ENCODE data around the gene C2.
A peak's percentile ranks its signal among the peaks of the same experiment; 100 is the strongest.
"Not testable (repeated sequence)": the region's sequence is repeated elsewhere in the genome, so short reads cannot be mapped to it uniquely, and the experiment has no call there.

C2 gene

DNA sequence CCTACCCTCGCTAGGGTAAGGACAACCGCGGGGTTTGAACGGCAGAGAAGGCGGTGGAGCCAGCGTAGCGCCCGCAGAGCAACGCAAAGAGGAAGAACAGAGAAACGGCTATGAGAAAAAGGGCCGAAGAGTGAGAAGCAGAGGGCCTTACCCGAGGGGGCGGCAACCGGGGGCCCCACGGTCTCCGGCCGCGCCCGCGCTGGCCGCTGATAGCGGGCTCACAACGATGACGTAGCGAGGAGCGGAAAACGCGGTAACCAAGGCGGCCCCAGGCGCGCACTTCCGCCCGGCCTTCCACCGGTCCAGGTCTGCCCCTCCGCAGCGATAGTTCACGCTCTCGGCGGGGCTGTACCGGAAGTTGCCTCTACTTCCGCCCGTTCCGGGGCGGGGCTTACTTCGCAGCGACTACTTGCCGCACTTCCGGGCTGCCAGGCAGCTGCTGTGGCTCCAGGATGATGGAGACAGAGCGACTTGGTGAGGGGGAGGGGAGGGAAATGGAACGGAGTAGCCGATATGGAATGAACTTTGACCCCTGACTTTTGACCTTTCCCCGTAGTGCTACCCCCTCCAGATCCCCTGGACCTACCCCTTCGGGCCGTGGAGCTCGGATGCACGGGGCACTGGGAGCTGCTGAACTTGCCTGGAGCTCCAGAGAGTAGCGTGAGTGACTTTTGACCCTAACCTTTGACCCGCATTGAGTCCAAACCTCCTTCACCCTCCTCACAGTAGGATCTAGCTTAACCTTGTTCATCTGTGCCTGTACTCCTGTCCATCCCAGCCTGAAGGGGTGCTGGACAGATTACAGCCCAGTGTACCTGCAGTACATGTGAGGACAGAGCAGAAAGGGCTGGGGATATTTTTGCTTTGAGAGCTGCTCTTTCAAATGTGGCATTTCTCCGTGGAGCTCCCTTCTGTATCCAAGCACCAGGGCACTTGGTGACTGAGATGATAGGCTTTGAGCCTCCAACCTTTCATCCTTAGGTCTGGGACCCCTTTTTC, 31.5 kb downstream of the C2 start, which contains the start of the genes NELFE and SKIC2:
Gene NELFE, minus strand, starts transcription at position 231 of the 999 bp plus-strand sequence. CDS start 525 bp downstream, outside the sequence.
Gene SKIC2, plus strand, starts transcription at position 435 of the 999 bp plus-strand sequence. Its CDS starts 18 bp downstream, at position 453.
- DNase-seq (ENCODE audit: low spot score): peak; percentile 94

DNA sequence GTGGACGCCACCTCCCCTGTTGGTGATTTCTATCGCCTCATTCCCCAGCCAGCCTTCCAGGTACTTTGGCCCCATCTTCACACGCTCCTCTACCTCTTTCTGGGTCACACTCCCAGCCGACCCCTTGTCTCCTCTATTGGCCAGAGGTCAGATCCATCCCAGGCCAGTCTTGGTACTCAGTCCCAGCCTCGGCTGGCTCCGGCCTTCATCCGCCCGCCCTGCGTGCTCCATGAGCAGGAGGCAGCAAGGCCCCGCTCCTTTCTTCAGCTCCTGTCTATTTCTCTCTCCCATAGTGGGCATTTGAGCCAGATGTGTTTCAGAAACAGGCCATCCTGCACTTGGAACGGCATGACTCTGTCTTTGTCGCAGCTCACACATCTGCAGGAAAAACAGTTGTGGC, 34.1 kb downstream of the C2 start:
- DNase-seq (ENCODE audit: low spot score): no peak

DNA sequence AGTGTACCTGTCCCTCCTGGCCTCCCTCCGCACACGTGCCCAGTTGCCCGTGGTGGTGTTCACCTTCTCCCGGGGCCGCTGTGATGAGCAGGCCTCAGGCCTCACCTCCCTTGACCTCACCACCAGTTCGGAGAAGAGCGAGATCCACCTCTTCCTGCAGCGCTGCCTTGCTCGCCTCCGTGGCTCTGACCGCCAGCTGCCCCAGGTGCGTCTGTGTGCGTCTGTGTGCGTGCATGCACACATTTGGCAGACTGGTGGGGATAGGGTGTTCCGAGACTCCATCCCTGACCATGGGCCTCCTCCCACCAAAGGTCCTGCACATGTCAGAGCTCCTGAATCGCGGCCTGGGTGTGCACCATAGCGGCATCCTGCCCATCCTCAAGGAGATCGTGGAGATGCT, 36.4 kb downstream of the C2 start:
- no peak for DNase-seq (ENCODE audit: low spot score)

DNA sequence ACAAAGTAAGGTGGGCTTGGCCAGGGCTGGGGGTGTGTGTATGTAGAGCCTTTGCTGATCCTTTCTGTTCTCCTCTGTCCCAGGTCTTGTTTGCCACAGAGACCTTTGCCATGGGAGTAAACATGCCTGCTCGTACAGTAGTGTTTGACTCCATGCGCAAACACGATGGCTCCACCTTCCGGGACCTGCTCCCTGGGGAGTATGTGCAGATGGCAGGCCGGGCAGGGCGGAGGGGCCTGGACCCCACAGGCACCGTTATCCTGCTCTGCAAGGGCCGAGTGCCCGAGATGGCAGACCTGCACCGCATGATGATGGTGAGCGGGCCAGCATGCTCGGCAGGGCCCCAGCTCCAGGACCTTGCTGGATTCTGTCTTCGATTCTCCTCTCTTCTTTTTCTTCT, 38.2 kb downstream of the C2 start:
- no peak for DNase-seq (ENCODE audit: low spot score)

DNA sequence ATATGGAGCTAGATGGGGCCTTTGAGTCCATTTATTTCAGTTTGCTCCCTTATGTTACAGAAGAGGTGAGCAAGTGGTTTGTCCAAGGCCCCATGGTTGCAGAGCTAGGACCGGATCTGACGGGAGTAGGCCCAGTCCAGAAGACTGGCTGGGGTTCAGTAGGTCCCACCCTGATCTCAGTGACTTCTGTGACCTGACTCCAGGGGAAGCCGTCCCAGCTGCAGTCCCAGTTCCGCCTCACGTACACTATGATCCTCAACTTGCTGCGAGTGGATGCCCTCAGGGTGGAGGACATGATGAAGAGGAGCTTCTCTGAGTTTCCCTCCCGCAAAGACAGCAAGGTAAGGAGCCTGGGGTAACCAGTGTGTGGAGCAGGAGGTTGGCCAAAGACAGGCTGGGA, 39.0 kb downstream of the C2 start:
- no peak for DNase-seq (ENCODE audit: low spot score)

DNA sequence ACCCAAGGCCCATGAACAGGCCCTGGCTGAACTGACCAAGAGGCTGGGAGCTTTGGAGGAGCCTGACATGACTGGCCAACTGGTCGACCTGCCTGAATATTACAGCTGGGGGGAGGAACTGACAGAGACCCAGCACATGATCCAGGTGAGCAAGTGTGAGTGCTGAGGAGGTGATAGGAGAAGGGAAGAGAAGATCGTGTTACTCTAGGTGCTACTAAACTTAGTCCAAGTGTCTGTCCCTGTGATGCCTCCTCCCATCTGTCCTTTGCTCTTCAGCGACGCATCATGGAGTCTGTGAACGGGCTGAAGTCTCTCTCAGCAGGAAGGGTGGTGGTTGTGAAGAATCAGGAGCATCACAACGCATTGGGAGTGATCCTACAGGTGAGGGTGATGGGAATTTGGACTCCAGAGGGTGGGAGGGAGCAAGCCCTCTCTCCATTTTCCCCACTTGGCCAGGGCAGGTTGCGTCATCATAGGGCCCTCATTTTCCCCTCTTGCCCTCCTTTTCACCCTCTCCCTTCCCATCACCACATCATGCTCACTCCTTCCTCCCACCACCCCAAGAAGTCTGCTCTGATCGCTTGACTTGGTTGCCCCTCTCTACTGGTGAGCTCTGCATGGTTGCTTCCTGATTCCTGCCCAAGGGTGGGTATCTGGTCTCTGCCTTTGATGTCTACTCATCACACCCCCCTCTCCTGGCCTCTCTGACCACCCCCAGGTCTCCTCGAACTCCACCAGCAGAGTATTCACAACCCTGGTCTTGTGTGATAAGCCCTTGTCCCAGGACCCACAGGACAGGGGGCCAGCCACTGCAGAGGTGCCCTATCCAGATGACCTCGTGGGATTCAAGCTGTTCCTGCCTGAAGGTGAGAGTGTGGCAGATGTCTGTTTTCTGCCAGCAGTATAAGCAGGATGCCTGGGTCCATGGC, 39.7 kb downstream of the C2 start:
- no peak for DNase-seq (ENCODE audit: low spot score)

DNA sequence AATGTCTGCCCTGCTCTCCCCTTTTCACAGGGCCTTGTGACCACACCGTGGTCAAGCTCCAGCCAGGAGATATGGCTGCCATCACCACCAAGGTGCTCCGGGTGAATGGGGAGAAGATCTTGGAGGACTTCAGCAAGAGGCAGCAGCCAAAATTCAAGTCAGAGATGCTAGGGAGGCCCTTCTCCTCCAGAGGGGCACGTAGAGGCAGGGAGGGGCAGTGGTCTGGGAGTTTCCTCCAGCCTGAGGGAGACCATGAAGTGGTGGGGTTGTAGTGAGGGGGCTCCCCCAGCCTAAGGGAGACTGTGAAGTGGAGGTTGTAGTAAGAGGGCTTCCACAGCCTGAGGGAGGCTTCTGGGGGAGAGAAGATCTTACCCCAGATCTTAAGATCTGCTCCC, 40.4 kb downstream of the C2 start:
- no peak for DNase-seq (ENCODE audit: low spot score)

DNA sequence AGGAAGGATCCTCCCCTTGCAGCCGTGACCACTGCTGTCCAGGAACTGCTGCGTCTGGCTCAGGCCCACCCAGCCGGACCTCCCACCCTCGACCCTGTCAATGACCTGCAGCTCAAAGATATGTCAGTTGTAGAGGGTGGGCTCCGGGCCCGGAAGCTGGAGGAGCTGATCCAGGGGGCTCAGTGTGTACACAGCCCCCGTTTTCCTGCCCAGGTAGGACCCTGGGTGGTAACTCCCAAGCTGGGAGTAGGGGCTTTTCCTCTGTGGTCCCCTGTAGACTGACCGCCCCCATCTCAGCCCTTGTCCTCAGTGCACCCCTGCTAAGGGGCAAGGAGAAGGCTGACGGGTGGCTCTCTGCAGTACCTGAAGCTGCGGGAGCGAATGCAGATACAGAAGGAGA, 40.8 kb downstream of the C2 start:
- DNase-seq (ENCODE audit: low spot score): no peak

DNA sequence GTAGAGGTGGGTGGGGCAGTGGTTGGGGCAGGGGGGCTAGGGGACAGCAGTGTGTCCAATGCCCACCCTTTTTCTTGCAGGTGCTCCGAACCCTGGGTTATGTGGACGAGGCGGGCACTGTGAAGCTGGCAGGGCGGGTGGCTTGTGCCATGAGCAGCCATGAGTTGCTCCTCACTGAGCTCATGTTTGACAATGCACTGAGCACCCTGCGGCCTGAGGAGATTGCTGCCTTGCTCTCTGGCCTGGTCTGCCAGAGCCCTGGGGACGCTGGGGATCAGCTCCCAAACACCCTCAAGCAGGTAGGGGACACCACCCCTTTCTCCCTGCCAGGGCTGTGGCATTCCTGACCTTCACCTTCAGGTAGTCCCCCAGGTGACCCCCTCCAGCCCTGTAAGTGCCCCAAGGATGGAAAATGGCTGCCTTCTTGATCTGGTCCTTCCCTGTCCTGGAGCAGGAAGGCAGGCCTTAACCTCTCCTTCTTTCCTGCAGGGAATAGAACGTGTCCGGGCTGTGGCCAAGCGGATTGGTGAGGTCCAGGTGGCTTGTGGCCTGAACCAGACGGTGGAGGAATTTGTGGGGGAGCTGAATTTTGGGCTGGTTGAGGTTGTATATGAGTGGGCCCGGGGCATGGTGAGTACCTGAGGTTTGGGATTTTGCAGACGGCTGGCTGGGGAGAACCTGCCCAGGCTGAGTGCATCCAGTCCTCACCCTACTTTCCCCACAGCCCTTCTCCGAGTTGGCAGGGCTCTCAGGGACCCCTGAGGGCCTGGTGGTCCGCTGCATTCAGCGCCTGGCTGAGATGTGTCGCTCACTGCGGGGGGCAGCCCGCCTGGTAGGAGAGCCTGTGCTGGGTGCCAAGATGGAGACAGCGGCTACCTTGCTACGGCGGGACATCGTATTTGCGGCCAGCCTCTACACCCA, 41.5 kb downstream of the C2 start:
- DNase-seq (ENCODE audit: low spot score): no peak

DNA sequence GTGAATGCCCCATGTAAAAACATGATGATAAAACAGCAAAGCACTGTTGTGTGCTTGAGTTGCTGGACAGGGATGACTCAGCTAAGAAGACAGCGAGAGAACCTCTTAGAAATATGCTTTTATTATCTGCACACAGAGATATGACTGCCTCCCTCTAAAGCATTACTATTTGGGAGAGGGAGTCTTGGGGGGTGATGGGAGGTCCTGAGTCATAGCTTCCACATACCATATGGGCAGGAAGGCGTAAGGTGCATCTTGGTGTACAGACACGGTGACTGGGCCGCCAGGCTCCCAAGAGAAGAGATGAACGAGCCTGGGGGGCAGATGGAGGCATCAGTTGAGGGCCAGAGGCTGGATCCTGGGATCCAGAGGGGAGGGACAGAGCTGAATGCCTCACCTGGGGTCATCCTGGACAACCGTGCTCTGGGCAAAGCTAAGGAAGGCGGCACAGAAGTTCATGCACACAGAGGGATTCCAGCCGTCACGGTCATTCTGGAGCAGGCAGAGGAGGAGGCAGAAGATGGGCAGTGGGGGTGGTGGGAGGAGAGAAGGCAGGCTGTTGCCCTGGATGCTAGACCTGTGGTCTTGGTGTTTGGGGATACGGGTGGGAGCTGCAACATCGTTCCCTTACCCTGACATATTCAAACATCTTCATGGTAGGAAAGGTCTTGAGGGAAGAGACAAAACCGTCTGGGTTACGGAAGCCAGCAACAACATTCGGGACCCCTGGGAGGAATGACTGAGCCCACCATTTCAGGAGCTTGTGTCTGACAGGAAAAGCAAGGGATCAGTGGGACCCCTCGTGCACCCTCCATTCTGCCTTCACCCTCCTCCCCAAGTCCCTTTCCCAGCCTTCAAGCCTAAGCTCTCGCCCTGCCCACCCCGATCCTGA, 42.4 kb downstream of the C2 start:
- no peak for DNase-seq (ENCODE audit: low spot score)

DNA sequence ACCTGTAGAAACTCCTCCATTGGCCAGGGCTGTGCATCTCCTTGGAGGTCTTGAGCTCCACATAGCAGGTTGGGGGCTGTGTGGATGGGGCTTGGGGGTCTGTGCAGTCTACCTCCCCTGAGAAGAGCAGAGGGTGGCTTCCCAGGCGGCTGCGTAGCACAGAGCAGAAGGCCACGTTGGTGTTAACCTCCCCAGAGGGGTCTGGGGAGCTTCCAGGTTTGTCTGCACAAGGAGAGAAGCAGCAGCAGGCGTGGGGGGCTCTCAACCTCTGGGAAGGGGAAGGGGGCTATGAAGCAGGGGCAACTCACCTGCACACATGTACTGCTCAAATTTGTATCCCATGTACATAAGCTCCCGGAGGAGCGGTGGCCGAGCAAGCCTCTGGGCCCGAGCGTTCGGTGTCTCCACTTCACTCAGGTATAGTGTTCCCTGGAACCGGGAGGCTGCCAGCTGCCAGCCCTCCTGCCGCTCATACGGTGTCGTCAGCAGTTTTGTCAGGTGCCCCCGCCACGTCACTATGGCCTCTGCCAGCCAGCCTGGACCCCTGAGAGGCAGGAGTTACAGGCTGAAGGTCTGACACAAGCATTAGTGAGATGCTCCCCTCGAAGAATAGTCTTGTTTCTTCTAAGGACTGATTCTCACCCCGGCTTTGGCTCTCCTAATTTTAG, 43.2 kb downstream of the C2 start:
- no peak for DNase-seq (ENCODE audit: low spot score)

DNA sequence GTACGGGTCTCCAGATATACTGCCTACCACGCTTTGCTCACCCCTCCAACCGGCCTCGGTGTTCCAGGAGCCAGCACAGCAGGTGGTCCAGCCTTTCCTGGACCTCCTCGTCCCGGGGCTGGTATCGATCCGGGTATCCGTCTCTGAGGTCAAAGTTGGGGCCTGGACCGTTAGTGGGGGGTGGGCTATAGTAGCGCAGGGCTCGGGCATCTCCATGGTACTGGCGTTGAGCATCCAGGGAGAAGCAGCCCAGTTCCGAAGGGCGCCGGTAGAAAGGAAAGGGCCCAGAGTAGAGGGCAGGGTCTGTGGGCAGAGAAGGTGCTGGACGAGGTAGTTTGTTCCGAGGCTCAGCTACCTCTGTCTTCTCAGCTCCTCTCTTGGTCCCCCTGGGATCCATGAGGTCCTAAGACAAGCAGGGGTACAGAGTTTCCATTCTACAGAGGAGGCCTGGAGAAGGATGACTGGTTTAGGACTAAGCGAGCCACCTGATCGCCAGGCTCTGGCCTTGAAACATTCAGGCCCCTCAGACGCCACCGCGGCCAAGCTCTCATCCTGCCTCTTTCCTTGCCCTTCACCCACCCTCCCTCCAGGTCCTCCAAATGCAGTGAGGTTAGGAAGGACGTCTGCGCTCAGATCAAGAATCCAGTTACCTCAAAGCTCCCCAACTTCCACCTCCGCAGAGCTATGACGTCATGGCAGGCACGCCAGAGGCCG, 43.9 kb downstream of the C2 start:
- DNase-seq (ENCODE audit: low spot score): no peak

DNA sequence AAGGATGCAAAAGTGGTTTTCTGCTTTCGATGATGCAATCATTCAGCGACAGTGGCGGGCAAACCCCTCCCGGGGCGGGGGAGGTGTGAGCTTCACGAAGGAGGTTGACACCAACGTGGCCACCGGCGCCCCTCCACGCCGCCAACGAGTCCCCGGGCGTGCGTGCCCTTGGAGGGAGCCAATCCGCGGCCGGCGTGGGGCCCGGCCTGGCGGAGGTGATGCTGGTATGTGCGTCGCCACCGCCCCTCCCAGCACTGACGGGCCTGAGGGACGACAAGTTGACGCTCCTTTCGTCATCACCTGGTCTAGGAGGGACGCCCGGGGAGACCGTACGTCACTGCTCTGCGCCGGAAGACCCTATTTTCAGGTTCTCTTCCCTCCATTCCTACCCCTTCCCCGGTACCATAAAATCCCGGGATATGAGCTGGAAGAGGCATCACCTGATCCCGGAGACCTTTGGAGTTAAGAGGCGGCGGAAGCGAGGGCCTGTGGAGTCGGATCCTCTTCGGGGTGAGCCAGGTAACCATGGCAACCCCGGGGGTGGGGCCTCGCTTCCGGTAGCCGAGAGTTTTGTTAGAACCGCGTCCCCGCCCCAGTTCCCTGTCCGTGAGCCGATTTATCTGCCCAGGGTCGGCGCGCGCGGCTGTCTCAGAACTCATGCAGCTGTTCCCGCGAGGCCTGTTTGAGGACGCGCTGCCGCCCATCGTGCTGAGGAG, 44.6 kb downstream of the C2 start, which contains the start of gene DXO:
Gene DXO, minus strand, starts transcription at position 146 of the 716 bp plus-strand sequence. CDS start 463 bp downstream, outside the sequence.
- peak; percentile 97 for DNase-seq (ENCODE audit: low spot score)

DNA sequence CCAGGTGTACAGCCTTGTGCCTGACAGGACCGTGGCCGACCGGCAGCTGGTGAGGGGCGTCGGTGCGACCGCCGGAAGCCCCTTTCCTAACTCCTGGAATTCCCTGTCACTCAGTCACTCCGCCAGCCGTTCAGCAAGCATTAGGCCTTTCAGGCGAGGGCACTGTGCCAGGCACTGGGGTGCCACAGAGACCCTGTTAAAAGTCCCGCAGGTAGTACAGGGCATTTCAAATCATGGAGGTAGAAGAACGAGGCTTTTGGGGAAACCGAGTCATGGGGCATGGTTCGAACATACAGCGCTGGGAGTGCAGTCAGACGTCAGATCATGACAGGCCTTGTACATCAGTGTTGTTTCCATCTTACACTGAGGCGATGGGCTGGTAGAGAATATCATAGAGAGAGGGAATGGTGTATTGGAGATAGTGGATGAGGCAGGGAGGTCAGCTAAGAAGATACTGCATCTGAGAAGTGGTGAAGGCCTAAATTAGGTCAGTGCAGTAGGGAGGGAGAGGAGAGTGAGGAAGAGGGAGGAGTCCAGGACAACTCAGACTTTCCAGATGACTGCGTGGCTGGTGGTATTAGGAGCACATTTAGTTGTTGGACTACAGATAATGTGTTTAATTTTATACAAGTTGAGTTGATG, 45.3 kb downstream of the C2 start:
- DNase-seq (ENCODE audit: low spot score): peak; percentile 15

DNA sequence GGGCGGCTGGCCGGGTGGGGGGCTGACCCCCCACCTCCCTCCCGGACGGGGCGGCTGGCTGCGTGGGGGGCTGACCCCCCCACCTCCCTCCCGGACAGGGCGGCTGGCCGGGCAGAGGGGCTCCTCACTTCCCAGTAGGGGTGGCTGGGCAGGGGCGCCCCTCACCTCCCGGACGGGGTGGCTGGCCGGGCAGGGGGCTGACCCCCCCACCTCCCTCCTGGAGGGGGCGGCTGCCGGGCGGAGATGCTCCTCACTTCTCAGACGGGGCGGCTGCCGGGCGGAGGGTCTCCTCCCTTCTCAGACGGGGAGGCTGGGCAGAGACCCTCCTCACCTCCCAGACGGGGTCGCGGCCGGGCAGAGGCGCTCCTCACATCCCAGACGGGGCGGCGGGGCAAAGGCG, 48.5 kb downstream of the C2 start:
- not testable (repeated sequence) for DNase-seq (ENCODE audit: low spot score)

DNA sequence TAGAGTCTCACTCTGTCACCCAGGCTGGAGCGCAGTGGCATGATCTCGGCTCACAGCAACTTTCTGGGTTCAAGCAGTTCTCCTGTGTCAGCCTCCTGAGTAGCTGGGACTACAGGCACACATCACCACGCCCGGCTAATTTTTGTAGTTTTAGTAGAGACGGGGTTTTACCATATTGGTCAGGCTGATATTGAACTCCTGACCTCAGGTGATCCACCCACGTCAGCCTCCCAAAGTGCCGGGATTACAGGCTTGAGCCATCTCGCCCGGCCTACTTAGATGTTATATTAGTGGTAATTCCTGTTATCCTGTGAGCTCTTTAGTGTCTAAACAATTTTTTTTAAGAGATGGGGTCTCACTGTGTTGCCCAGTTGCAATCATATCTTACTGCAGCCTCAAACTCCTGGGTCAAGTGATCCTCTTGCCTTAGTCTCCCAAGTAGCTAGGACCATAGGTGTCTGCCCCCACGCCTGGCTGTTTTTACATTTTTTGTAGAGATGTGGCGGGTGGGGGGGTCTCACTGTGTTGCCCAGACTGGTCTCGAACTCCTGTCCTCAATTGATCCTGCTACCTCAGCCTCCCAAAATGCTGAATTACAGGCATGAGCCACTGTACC, 50.4 kb downstream of the C2 start:
- DNase-seq (ENCODE audit: low spot score): no peak

DNA sequence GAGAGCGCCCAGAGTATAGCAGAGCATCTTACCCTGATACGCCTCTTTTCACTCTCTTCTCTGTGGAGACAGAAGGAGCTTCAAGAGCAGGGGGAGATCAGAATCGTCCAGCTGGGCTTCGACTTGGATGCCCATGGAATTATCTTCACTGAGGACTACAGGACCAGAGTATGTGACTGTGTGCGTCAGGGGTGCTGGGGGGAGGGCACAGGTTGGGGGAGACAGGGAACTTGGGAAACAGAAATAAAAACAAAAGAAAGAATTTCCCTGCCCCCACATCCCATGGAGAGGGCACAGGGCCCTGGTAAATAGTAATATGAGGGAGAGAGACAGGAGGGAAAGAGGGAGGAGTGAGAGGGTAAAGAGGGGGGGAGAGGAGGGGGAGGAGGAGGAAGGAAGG, 51.3 kb downstream of the C2 start:
- no peak for DNase-seq (ENCODE audit: low spot score)

Measured in HuH-7 (cell line).